Measurements from ENCODE around the gene PSMD14. TPM values are rescaled to one million over a fixed set of nuclear protein-coding genes. Genes with fewer than 3 reads are reported as not detected.

Gene PSMD14
- total RNA-seq, 6 donors from 2014 or later: 18.9 to 56.2 (median 34.8) TPM

DNA sequence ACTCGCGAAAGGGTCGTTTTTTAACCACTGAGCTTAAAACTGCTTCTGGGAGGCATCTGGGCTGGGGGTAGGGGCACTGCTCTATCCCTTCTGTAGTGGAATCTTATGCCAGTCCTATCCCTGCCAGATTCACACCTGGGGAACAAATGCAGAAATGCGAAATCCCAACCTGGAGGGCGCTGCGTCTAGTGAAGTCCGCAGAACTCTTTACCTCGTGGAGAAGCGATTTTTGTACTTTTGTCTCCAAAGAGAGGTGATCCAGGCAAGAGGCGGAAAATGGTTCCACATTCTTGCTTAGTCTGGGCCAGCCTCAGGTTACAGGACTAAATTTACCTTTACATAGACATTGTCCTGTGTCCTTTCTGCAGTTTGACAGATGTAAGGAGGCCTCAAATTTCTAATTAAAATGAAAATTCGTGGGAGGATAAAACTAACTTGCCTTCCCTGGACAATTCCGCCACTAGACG lies 118.3 kb downstream of the PSMD14 start:
- peaks cover 0 to 70% (median 33%) of the 10 kb centered on the region in 4 donors for H3K27me3 ChIP-seq
- no peak overlapping the region for H3K27ac ChIP-seq
- no peaks in the 10 kb centered on the region for H3K36me3 ChIP-seq
- WGBS, 2 donors: 16 to 19% methylated on average over 13 of the region's 13 CpGs
- TF ChIP-seq POLR2AphosphoS5 (IDR thresholded peaks at IDR 0.05): no peak
- TF ChIP-seq EP300 (IDR thresholded peaks at IDR 0.05): no peak
- no peak for TF ChIP-seq POLR2A (IDR thresholded peaks at IDR 0.05)
- TF ChIP-seq, protein P1, sequence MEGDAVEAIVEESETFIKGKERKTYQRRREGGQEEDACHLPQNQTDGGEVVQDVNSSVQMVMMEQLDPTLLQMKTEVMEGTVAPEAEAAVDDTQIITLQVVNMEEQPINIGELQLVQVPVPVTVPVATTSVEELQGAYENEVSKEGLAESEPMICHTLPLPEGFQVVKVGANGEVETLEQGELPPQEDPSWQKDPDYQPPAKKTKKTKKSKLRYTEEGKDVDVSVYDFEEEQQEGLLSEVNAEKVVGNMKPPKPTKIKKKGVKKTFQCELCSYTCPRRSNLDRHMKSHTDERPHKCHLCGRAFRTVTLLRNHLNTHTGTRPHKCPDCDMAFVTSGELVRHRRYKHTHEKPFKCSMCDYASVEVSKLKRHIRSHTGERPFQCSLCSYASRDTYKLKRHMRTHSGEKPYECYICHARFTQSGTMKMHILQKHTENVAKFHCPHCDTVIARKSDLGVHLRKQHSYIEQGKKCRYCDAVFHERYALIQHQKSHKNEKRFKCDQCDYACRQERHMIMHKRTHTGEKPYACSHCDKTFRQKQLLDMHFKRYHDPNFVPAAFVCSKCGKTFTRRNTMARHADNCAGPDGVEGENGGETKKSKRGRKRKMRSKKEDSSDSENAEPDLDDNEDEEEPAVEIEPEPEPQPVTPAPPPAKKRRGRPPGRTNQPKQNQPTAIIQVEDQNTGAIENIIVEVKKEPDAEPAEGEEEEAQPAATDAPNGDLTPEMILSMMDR (IDR thresholded peaks at IDR 0.05): no peak
- no peaks in the 10 kb centered on the region for H3K9me3 ChIP-seq
- ATAC-seq (ENCODE audit: low FRiP score in 2 of 2): no peak
- peak overlapping the region in 1 of 4 donors; percentile 15 for H3K4me3 ChIP-seq
- peaks cover 13 to 29% (median 18%) of the 10 kb centered on the region in 4 donors for H3K4me1 ChIP-seq
- DNase-seq: no peak

DNA sequence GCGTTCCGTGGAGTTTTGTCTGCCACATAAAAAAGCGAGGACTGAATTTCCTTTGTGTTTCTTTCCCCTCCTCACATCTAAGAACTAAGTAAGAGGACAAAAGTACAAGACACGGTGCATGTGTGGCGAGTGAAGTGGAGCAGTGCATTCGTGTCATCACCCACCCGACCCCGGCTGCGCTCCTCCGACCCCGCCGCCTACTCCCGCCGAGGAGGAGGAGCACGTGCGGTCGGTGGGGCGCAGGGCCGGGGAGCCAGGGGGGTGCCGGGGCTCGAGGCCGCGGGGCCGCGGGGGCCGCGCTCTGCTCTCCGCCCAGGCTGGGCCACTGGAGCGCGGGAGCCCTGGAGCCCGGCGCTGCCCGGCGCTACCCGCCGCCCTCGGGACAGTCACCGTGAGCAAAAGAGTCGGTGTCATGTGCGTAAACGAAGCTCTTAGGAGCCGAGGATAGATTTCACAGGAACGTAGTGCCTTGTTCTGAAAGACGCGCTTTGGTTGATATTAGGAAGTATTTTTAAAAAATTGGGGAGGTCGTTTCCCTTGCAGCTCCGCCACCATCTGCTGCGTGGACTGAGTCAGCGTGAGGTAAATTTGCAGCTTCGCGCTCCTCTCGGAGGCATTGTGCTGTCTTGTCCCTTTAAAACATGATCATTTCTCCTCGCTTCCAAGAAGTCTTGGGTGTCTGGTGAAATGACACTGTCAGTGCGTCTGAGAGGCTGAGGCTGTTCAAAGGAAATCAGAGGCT lies 118.9 kb downstream of the PSMD14 start:
- ATAC-seq (ENCODE audit: low FRiP score in 2 of 2): peak in 1 of 2 donors; percentile 52
- TF ChIP-seq POLR2AphosphoS5 (IDR thresholded peaks at IDR 0.05) (no peak), EP300 (IDR thresholded peaks at IDR 0.05) (no peak), POLR2A (IDR thresholded peaks at IDR 0.05) (no peak)
- TF ChIP-seq, protein P1 (IDR thresholded peaks at IDR 0.05): no peak

DNA sequence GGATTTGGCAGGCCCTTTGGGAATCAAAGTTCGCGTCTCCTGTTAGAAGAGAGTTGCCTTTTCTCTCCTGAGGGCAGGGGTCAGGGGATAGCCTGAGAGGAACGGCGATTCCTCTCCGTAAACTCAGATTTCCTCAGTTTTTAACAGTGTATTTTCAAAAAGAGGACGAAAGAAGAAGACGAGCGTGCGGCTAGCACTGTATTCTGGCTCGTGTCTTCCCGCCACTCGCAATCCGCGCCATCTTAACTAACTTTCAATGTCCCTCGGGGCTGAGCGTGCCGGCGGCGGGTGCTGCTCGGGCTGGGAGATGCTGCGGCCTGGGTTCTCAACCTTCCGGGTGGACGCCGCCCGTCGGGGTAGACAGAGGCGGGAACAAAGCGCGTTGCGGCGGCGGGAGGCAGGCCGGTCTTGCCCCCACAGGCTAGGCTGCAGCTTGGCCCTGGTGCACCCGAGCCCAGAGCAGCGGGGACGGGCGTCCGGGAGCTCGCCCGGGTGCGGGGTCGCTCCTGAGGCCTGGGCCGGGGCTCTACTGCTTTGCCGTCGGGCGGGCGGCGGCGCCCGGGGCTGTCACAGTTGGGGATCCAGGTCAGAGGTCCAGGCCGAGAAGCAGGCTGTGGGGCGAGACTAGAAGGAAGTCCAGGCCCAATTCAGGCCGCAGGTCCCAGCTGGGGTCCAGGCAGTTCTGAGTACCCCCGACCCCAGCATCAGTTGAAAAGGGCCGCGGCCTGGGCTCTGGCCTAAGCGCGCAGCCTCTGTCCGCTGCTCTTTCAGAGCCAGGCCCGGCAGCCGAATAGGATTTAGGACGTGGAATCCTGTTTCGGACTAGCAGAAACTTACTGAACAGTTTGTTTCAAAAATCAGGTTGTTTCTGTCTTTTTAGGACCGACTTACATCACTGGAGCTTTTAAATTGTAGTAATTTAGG lies 119.7 kb downstream of the PSMD14 start:
- ATAC-seq (ENCODE audit: low FRiP score in 2 of 2) (peak in 1 of 2 donors; percentile 11), DNase-seq (peak in 1 of 2 donors; percentile 84)
- Histone ChIP-seq H3K36me3 (no peaks in the 10 kb centered on the region), H3K4me3 (no peak overlapping the region), H3K27ac (no peak overlapping the region), H3K4me1 (peaks cover 13 to 29% (median 18%) of the 10 kb centered on the region in 4 donors), H3K27me3 (peaks cover 0 to 62% (median 31%) of the 10 kb centered on the region in 4 donors), H3K9me3 (no peaks in the 10 kb centered on the region)
- WGBS, 2 donors: 35% methylated on average over 42 to 45 of the region's 64 CpGs
- TF ChIP-seq, protein P1 (IDR thresholded peaks at IDR 0.05): no peak
- TF ChIP-seq POLR2AphosphoS5 (IDR thresholded peaks at IDR 0.05): no peak
- TF ChIP-seq POLR2A (IDR thresholded peaks at IDR 0.05): no peak
- no peak for TF ChIP-seq EP300 (IDR thresholded peaks at IDR 0.05)

More for the DNA sequence above, 118.9 kb downstream of the PSMD14 start:
- Histone ChIP-seq H3K4me1 (peaks cover 13 to 29% (median 18%) of the 10 kb centered on the region in 4 donors), H3K27me3 (peaks cover 0 to 68% (median 33%) of the 10 kb centered on the region in 4 donors), H3K36me3 (no peaks in the 10 kb centered on the region), H3K9me3 (no peaks in the 10 kb centered on the region), H3K27ac (no peak overlapping the region), H3K4me3 (peak overlapping the region in 2 of 4 donors; percentile 9 to 15)
- DNase-seq: peak in 1 of 2 donors; percentile 81
- 5% methylated on average over 32 to 43 of the region's 54 CpGs for WGBS, 2 donors

DNA sequence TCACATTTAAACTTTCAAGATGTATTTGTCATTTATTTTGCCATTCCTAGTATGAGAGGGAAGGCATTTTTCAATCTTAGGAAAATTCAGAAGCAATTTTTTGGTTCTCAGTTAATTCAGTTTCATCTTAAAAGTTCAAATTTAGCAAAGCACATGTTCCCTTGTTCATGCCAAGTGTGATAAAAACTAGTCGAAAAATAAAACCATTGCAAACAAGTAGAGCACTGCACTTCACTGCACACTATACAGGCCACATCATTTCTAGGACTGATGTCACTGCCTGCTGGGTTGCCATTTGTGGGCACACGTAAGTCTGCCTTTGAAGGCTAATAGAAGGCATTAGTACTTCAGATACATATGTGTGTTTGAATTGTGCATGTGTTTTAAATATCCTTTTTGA lies 122.2 kb downstream of the PSMD14 start:
- no peak overlapping the region for H3K4me3 ChIP-seq
- H3K27me3 ChIP-seq: peaks cover 0 to 37% (median 17%) of the 10 kb centered on the region in 4 donors
- peaks cover 0 to 13% (median 8%) of the 10 kb centered on the region in 4 donors for H3K4me1 ChIP-seq
- DNase-seq: no peak
- H3K27ac ChIP-seq: no peak overlapping the region
- H3K36me3 ChIP-seq: no peaks in the 10 kb centered on the region
- ATAC-seq (ENCODE audit: low FRiP score in 2 of 2): no peak
- 68 to 77% methylated on average over 2 of the region's 2 CpGs for WGBS, 2 donors
- TF ChIP-seq EP300 (IDR thresholded peaks at IDR 0.05) (no peak), POLR2A (IDR thresholded peaks at IDR 0.05) (no peak)
- H3K9me3 ChIP-seq: no peaks in the 10 kb centered on the region

DNA sequence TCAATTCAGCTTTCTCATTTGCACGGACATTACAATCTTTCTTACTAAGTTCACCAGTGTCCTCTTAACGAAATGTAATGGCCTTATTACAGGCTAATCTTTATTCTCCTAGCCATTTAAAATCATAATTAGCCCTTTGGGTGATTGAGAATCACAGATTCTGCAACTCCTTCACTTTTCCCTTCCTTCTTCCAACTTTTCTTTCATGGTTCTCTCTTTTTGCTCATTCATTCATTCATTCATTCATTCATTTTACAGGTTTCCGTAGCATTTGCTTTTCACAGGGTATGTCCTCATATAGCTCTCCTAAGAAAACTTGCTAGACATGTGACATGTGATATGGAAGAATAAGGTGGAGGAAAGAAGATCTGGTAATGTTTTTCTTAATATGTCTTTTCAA lies 123.9 kb downstream of the PSMD14 start:
- H3K4me3 ChIP-seq: no peak overlapping the region
- peaks cover 0 to 7% (median 2%) of the 10 kb centered on the region in 4 donors for H3K9me3 ChIP-seq
- no peaks in the 10 kb centered on the region for H3K36me3 ChIP-seq
- no peak for TF ChIP-seq EP300 (IDR thresholded peaks at IDR 0.05)
- TF ChIP-seq, protein P1 (IDR thresholded peaks at IDR 0.05): no peak
- TF ChIP-seq POLR2A (IDR thresholded peaks at IDR 0.05): no peak
- TF ChIP-seq POLR2AphosphoS5 (IDR thresholded peaks at IDR 0.05): no peak
- H3K27ac ChIP-seq: no peak overlapping the region
- H3K4me1 ChIP-seq: peaks cover 0 to 7% (median 4%) of the 10 kb centered on the region in 4 donors
- peaks cover 0 to 20% (median 7%) of the 10 kb centered on the region in 4 donors for H3K27me3 ChIP-seq
- DNase-seq (no peak), ATAC-seq (ENCODE audit: low FRiP score in 2 of 2) (no peak)
- 79 to 87% methylated on average over 3 of the region's 3 CpGs for WGBS, 2 donors

Data from upper lobe of left lung (tissue), 6 donors.